Right atrium auricular region (tissue), 2 donors: ENCODE measurements around the gene RPS26. TPM values are rescaled to one million over a fixed set of nuclear protein-coding genes. Genes with fewer than 3 reads are reported as not detected.

ENCODE experiments used
- DNase-seq: peaks from one replicate; pipeline ENCODE4 v3.0.0-alpha.2; 2019; ENCODE audit warnings: low spot score
- H3K27ac ChIP-seq, 2 donors: fragments of 200-600 bp; sonication (generic); 1 replicate in 1 of 2; 2 replicates in 1 of 2; pipeline ENCODE4 v1.5.1; 2016 to 2019
- H3K27me3 ChIP-seq, 2 donors: fragments of 200-600 bp; sonication (generic); one replicate each; pipeline versions ENCODE4 v1.5.1 to v1.6.0; 2017 to 2019
- H3K36me3 ChIP-seq: fragments of 200-600 bp; sonication (generic); one replicate; pipeline ENCODE4 v1.5.1; 2016
- H3K4me1 ChIP-seq, 2 donors: fragments of 200-600 bp; sonication (generic); one replicate each; pipeline versions ENCODE4 v1.5.1 to v1.6.0; 2017 to 2019
- H3K4me3 ChIP-seq, 2 donors: fragments of 200-600 bp; sonication (generic); 1 replicate in 1 of 2; 2 replicates in 1 of 2; pipeline ENCODE4 v1.5.1; 2017 to 2019; ENCODE audit warnings: mild to moderate bottlenecking in 1 of 2, moderate library complexity in 1 of 2
- H3K9me3 ChIP-seq, 2 donors: fragments of 200-600 bp; sonication (generic); one replicate each; pipeline ENCODE4 v1.5.1; 2019
- CTCF ChIP-seq, 2 donors: fragments of 200-600 bp; sonication (generic); IDR thresholded peaks; one replicate each; pipeline ENCODE4 v1.5.1; 2019; ENCODE audit warnings: antibody characterized with exemption in 2 of 2
- total RNA-seq, 2 donors: library from RNA; depleted of rRNA; stranded (reverse); fragments of >200 nt; gene quantifications; one replicate each; pipeline ENCODE4 v1.1.0, GENCODE V29; 2016

Gene RPS26
- 1,000 to 10,000 TPM in 1 of 2 donors, 100 to 1,000 TPM in 1; 134 to 1,492 TPM for total RNA-seq

GRCh38 chr12:56041552-56042429 is at the start of gene RPS26:
Gene RPS26 (plus strand): TSS chr12:56041918. CDS start chr12:56042167, 249 bp downstream.
- Histone ChIP-seq H3K27ac (peak within 1 kb of the TSS; percentile 94 to 96), H3K4me1 (peaks cover 0 to 17% of the 10 kb centered on the region in 2 donors), H3K4me3 (peak within 1 kb of the TSS; percentile 81 to 92), H3K9me3 (no peaks in the 10 kb centered on the region), H3K36me3 (peaks cover 23% of the 10 kb centered on the region), H3K27me3 (no peaks in the 10 kb centered on the region)
- DNase-seq: peak; percentile 97
- peak in 1 of 2 donors; percentile 76 for TF ChIP-seq CTCF (IDR thresholded peaks at IDR 0.05)

DNA sequence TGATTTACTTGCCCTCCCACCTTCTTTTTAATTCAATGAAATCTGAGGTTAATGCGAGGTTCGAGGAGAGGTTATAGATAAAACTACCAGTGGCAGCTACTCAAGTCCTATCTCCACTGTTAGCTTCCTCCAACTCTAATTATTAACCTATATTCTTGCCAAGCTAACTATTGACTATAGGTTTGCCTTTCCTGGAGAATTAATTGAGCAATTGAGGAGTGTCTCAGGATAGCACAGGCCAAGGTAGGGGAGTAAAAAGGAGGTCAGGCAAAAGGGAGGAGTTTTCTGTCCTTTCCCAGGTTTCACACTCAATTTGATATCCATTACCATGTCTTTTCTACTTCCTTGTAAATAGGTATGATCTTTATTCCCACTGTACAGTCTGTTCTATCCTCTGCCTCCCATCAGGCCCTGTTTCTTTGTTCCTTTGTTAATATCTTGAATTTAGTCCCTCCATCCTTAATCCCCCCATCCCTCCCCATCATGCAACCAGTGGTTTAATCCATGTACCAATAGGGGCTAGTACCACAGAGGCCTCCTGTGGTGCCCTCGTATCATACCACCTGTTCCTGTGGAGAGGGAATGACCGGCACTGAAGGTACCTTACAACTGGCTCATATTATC is 48.4 kb upstream of the RPS26 start:
- Histone ChIP-seq H3K4me3 (no peak overlapping the region), H3K36me3 (peaks cover 60% of the 10 kb centered on the region), H3K4me1 (peaks cover 0 to 16% of the 10 kb centered on the region in 2 donors), H3K9me3 (no peaks in the 10 kb centered on the region), H3K27ac (no peak overlapping the region), H3K27me3 (no peaks in the 10 kb centered on the region)
- DNase-seq: no peak
- no peak for TF ChIP-seq CTCF (IDR thresholded peaks at IDR 0.05)

- no peak for DNase-seq
- H3K9me3 ChIP-seq: no peaks in the 10 kb centered on the region
- no peak for TF ChIP-seq CTCF (IDR thresholded peaks at IDR 0.05)
- H3K27me3 ChIP-seq: no peaks in the 10 kb centered on the region
- H3K4me1 ChIP-seq: peaks cover 0 to 19% of the 10 kb centered on the region in 2 donors
- H3K4me3 ChIP-seq: no peak overlapping the region
- H3K27ac ChIP-seq: no peak overlapping the region
- H3K36me3 ChIP-seq: peaks cover 41% of the 10 kb centered on the region
Observed at GRCh38 chr12:55995366-55995765, 46.4 kb upstream of the RPS26 start.

DNA sequence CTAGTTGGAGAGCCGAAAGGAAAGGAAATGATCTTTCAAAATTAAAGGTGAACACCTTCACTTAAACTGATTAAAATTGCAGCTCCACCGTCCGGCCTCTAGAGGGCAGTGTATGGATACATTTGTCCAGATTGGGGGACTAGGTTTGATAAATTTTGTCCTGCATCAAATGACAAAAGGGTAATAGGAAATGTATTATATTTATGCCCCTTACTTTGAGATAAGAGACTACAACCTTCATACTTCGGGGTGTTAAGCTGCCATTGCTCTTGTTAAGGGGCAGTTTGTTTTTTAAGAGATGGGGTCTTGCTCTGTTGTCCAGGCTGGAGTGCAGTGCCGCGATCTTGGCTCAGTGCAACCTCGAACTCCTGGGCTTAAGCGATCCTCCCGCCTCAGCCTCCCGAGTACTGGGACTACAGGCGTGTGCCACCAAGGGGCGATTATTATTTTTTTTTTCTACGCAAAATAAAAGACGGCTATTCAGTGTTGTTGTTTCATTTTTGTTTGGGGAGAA is 45.5 kb upstream of the RPS26 start:
- no peaks in the 10 kb centered on the region for H3K27me3 ChIP-seq
- H3K4me1 ChIP-seq: peaks cover 0 to 19% of the 10 kb centered on the region in 2 donors
- peak overlapping the region; percentile 84 to 86 for H3K27ac ChIP-seq
- TF ChIP-seq CTCF (IDR thresholded peaks at IDR 0.05): peak; percentile 81 to 89
- peak; percentile 73 for DNase-seq
- H3K36me3 ChIP-seq: peaks cover 32% of the 10 kb centered on the region
- peak overlapping the region; percentile 48 to 78 for H3K4me3 ChIP-seq
- no peaks in the 10 kb centered on the region for H3K9me3 ChIP-seq

DNA sequence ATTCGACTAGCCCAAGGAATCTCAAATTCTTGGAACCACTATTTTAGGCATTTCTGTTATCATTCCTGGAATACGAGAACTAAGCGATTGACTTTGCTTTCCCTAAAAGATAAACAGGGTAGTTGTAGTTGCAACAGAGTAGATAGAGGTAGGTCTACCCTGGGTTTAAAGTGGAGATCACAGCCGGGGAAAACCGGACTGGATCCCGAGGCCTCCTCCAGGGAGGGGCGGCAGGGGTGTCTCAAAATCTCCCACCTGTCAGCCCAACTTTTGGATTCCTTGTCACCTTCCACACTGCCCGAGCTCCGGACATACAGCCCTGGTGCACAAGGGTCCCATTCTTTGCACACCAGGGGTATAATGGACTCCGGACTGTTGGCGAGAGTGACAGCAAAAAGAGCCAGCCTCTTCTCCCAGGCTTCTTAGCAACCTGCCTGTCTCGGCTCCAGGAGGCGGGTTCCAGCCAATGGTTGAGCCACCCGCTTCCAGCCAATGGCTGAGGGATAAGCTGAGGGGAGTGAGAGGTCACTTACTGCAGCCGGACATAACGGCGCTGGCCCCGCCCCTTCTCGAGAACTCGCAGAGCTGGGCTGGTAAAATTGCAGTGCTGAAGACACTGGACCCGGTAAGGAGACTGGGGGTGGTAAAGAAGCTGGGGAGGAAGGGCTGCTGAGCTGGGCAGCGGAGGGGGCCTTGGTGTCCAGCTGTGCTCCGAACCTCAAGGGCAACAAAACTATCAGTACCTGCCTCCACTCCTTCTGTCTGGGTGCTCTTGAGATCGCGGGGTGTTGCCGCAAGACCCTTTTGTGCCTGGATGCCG is 44.8 kb upstream of the RPS26 start, which contains the start of gene SUOX:
TSS of gene SUOX (plus strand) at position 562 of the 820 bp plus-strand sequence. CDS start 4,946 bp downstream, outside the sequence.
- H3K4me1 ChIP-seq: peaks cover 0 to 19% of the 10 kb centered on the region in 2 donors
- peak; percentile 98 for DNase-seq
- no peaks in the 10 kb centered on the region for H3K9me3 ChIP-seq
- H3K27me3 ChIP-seq: no peaks in the 10 kb centered on the region
- peaks cover 25% of the 10 kb centered on the region for H3K36me3 ChIP-seq
- H3K27ac ChIP-seq: peak within 1 kb of the TSS; percentile 84 to 86
- no peak for TF ChIP-seq CTCF (IDR thresholded peaks at IDR 0.05)
- H3K4me3 ChIP-seq: peak within 1 kb of the TSS; percentile 48 to 78
